ENCODE data around the gene LIAS. TPM values are rescaled to one million over a fixed set of nuclear protein-coding genes. Genes with fewer than 3 reads are reported as not detected.

Gene LIAS
- total RNA-seq, 1 experiment from 2014 or later, result 23.5 TPM

GRCh38 chr4:39480251-39480650, 21.4 kb downstream of the LIAS start:
- H4K20me1 ChIP-seq (ENCODE audit: insufficient read depth), result no peaks in the 10 kb centered on the region
- no peaks in the 10 kb centered on the region for H3K79me2 ChIP-seq (ENCODE audit: insufficient read depth, low read length)
- BruUV-seq (replicated peaks), result no TSS peak
- H3K4me2 ChIP-seq (ENCODE audit: low read length), result no peak overlapping the region
- ChIA-PET POLR2A (no interaction called here), CTCF (no interaction called here), RAD21 (ENCODE audit: low non-redundant PET in 1 of 2, low total read pairs in 2 of 2, uncharacterized antibody in 2 of 2, unreplicated experiment in 2 of 2) (no interaction called here)
- intact Hi-C loops (cut with micrococcal nuclease), result no loop called here
- H3K9me3 ChIP-seq (ENCODE audit: control insufficient read depth in 1 of 2, insufficient read depth in 1 of 2, low read depth in 1 of 2, low read length in 2 of 2), result no peaks in the 10 kb centered on the region
- H3K36me3 ChIP-seq (ENCODE audit: control insufficient read depth in 1 of 2, insufficient read depth in 2 of 2, low read length in 2 of 2), result 0 out of 4 replicates have a peak, but pooled peaks cover 0 to 2% of the 10 kb centered on the region in 2 experiments
- H3K9ac ChIP-seq (ENCODE audit: low read length), result no peak overlapping the region
- no peaks in the 10 kb centered on the region for H3K4me1 ChIP-seq (ENCODE audit: control insufficient read depth in 1 of 2, insufficient read depth in 2 of 2, low read length in 2 of 2)
- ATAC-seq (no peak), DNase-seq (ENCODE audit: low read depth, low spot score) (no peak)
- no peak for TF ChIP-seq ZFX (IDR thresholded peaks at IDR 0.05)
- TF ChIP-seq, protein P1, sequence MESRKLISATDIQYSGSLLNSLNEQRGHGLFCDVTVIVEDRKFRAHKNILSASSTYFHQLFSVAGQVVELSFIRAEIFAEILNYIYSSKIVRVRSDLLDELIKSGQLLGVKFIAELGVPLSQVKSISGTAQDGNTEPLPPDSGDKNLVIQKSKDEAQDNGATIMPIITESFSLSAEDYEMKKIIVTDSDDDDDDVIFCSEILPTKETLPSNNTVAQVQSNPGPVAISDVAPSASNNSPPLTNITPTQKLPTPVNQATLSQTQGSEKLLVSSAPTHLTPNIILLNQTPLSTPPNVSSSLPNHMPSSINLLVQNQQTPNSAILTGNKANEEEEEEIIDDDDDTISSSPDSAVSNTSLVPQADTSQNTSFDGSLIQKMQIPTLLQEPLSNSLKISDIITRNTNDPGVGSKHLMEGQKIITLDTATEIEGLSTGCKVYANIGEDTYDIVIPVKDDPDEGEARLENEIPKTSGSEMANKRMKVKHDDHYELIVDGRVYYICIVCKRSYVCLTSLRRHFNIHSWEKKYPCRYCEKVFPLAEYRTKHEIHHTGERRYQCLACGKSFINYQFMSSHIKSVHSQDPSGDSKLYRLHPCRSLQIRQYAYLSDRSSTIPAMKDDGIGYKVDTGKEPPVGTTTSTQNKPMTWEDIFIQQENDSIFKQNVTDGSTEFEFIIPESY (IDR thresholded peaks at IDR 0.05; ENCODE audit: extremely low read depth, insufficient replicate concordance, low read length), result no peak
- TF ChIP-seq, protein P2, sequence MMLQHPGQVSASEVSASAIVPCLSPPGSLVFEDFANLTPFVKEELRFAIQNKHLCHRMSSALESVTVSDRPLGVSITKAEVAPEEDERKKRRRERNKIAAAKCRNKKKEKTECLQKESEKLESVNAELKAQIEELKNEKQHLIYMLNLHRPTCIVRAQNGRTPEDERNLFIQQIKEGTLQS (IDR thresholded peaks at IDR 0.05), result no peak
- TF ChIP-seq RAD21 (IDR thresholded peaks at IDR 0.05; ENCODE audit: low read depth), result no peak
- TF ChIP-seq POLR2A (IDR thresholded peaks at IDR 0.05; ENCODE audit: borderline replicate concordance, extremely low read depth, insufficient read depth, insufficient read length), result no peak
- TF ChIP-seq TCF7L2 (IDR thresholded peaks at IDR 0.05; ENCODE audit: borderline replicate concordance, extremely low read depth, insufficient read depth, insufficient read length), result no peak
- no peak for TF ChIP-seq FOSL1 (IDR thresholded peaks at IDR 0.05; ENCODE audit: low read depth)
- TF ChIP-seq SP1 (IDR thresholded peaks at IDR 0.05; ENCODE audit: low read depth), result no peak
- TF ChIP-seq CBX3 (IDR thresholded peaks at IDR 0.05; ENCODE audit: low read depth), result no peak
- no peak for TF ChIP-seq POLR2AphosphoS5 (IDR thresholded peaks at IDR 0.05; ENCODE audit: low read depth, low read length)
- TF ChIP-seq REST (IDR thresholded peaks at IDR 0.05; ENCODE audit: low read depth), result no peak
- no peaks in the 10 kb centered on the region for H3K9me2 ChIP-seq (ENCODE audit: insufficient read depth)
- no peak overlapping the region for H2AFZ ChIP-seq (ENCODE audit: low read depth, low read length, poor library complexity, severe bottlenecking)
- H3K27me3 ChIP-seq (ENCODE audit: insufficient read depth, low read length), result no peaks in the 10 kb centered on the region
- H3K4me3 ChIP-seq (replicated peaks in 1 of 2; ENCODE audit: low read depth in 1 of 2, low read length in 2 of 2), result no peak overlapping the region
- H3K27ac ChIP-seq (ENCODE audit: low read depth, low read length), result no peak overlapping the region
